22Rv1 (cell line): ENCODE data around the gene FMR1.

ENCODE experiments used
- ZFX ChIP-seq: fragments of 450-650 bp; IDR thresholded peaks from 2 replicates; pipeline ENCODE4 v1.6.1; 2017; ENCODE audit warnings: antibody characterized with exemption, borderline replicate concordance
- TF ChIP-seq, protein P1 (sequence below): fragments of 450-650 bp; IDR thresholded peaks from 2 replicates; pipeline ENCODE4 v1.5.1; 2017; ENCODE audit warnings: mild to moderate bottlenecking

DNA sequence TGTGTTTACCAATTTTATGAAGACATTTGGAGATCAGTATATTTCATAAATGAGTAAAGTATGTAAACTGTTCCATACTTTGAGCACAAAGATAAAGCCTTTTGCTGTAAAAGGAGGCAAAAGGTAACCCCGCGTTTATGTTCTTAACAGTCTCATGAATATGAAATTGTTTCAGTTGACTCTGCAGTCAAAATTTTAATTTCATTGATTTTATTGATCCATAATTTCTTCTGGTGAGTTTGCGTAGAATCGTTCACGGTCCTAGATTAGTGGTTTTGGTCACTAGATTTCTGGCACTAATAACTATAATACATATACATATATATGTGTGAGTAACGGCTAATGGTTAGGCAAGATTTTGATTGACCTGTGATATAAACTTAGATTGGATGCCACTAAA lies 1.9 kb downstream of the FMR1 start:
- TF ChIP-seq, protein P1, sequence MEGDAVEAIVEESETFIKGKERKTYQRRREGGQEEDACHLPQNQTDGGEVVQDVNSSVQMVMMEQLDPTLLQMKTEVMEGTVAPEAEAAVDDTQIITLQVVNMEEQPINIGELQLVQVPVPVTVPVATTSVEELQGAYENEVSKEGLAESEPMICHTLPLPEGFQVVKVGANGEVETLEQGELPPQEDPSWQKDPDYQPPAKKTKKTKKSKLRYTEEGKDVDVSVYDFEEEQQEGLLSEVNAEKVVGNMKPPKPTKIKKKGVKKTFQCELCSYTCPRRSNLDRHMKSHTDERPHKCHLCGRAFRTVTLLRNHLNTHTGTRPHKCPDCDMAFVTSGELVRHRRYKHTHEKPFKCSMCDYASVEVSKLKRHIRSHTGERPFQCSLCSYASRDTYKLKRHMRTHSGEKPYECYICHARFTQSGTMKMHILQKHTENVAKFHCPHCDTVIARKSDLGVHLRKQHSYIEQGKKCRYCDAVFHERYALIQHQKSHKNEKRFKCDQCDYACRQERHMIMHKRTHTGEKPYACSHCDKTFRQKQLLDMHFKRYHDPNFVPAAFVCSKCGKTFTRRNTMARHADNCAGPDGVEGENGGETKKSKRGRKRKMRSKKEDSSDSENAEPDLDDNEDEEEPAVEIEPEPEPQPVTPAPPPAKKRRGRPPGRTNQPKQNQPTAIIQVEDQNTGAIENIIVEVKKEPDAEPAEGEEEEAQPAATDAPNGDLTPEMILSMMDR: no peak
- TF ChIP-seq ZFX: no peak
